Gastroesophageal sphincter (tissue), 4 donors: ENCODE data around the gene TCF25. TPM values are rescaled to one million over a fixed set of nuclear protein-coding genes. Genes with fewer than 3 reads are reported as not detected.

Experiments
- ATAC-seq: fragments of 150-250 bp; one replicate; pipeline ENCODE4 v1.9.1; 2016; ENCODE audit warnings: mild to moderate bottlenecking, moderate library complexity
- H3K27ac ChIP-seq, 4 donors: fragments of 200-600 bp; sonication (generic) in 3 of 4; 1 replicate in 3 of 4; 2 replicates in 1 of 4; pipeline ENCODE4 v1.5.1; 2016 to 2019
- H3K27me3 ChIP-seq: fragments of 200-600 bp; sonication (generic); one replicate; pipeline ENCODE4 v1.5.1; 2019
- H3K36me3 ChIP-seq, 2 donors: fragments of 200-600 bp; sonication (generic); one replicate each; pipeline ENCODE4 v1.5.1; 2019; ENCODE audit warnings: control low read depth in 1 of 2
- H3K4me1 ChIP-seq, 3 donors: fragments of 200-600 bp; sonication (generic); 1 replicate in 2 of 3; 2 replicates in 1 of 3; pipeline ENCODE4 v1.5.1; 2016 to 2019; ENCODE audit warnings: control low read depth in 2 of 3
- H3K4me3 ChIP-seq, 2 donors: fragments of 200-600 bp; sonication (generic); one replicate each; pipeline ENCODE4 v1.5.1; 2019; ENCODE audit warnings: mild to moderate bottlenecking in 1 of 2, moderate library complexity in 1 of 2
- H3K9me3 ChIP-seq, 3 donors: fragments of 200-600 bp; sonication (generic); one replicate each; pipeline ENCODE4 v1.5.1; 2017 to 2019; ENCODE audit warnings: control low read depth in 2 of 3
- CTCF ChIP-seq, 4 experiments: fragments of 200-600 bp in 2 of 4; fragments of 450-650 bp in 2 of 4; sonication (generic) in 1 of 4; IDR thresholded peaks; one replicate each; pipeline ENCODE4 v1.5.1; 2017 to 2019; ENCODE audit warnings: antibody characterized with exemption in 4 of 4, mild to moderate bottlenecking in 2 of 4, moderate library complexity in 2 of 4
- EP300 ChIP-seq: sonication (generic); formaldehyde crosslinking; IDR thresholded peaks from one replicate; pipeline ENCODE4 v1.6.1; 2017; ENCODE audit warnings: antibody characterized with exemption, mild to moderate bottlenecking
- POLR2A ChIP-seq, 2 donors: fragments of 450-650 bp; IDR thresholded peaks; one replicate each; pipeline ENCODE4 v1.6.1; 2017; ENCODE audit warnings: antibody characterized with exemption in 2 of 2, mild to moderate bottlenecking in 2 of 2, moderate library complexity in 1 of 2
- POLR2AphosphoS5 ChIP-seq: sonication (generic); formaldehyde crosslinking; IDR thresholded peaks from one replicate; pipeline ENCODE4 v1.6.1; 2017; ENCODE audit warnings: antibody characterized with exemption
- WGBS, 2 donors: methylation state at CpG; one replicate each; pipeline ENCODE4 v1.1.5; 2018; ENCODE audit warnings: low coverage in 1 of 2; 5-methylcytosine and 5-hydroxymethylcytosine counted together
- total RNA-seq, 4 donors: library from RNA; depleted of rRNA; stranded (reverse); fragments of >200 nt; gene quantifications; one replicate each; pipeline ENCODE4 v1.1.0, GENCODE V29; 2016

TCF25 gene
- total RNA-seq, 4 donors from 2014 or later, result 118 to 165 (median 134) TPM

GRCh38 chr16:89920723-89921122 lies 47.3 kb downstream of the TCF25 start:
- H3K4me3 ChIP-seq, result no peak overlapping the region
- ATAC-seq, result no peak
- TF ChIP-seq POLR2A (IDR thresholded peaks at IDR 0.05) (no peak), EP300 (no peak), CTCF (IDR thresholded peaks at IDR 0.05) (no peak), POLR2AphosphoS5 (no peak)
- peaks cover 0 to 69% (median 39%) of the 10 kb centered on the region in 3 donors for H3K4me1 ChIP-seq
- H3K36me3 ChIP-seq, result no peaks in the 10 kb centered on the region
- H3K9me3 ChIP-seq, result no peaks in the 10 kb centered on the region
- WGBS, 2 donors, result 46% methylated on average over 3 of the region's 6 CpGs; no CpG with 5 or more reads in 1 of the 2 donors
- H3K27ac ChIP-seq, result peak overlapping the region in 1 of 4 donors; percentile 84
- peaks cover 77% of the 10 kb centered on the region for H3K27me3 ChIP-seq

- Histone ChIP-seq H3K27ac (peak overlapping the region in 3 of 4 donors; percentile 76 to 87 (median 84)), H3K27me3 (peaks cover 82% of the 10 kb centered on the region), H3K4me1 (peaks cover 0 to 74% (median 44%) of the 10 kb centered on the region in 3 donors), H3K36me3 (no peaks in the 10 kb centered on the region), H3K4me3 (no peak overlapping the region), H3K9me3 (no peaks in the 10 kb centered on the region)
- TF ChIP-seq EP300 (no peak), POLR2A (IDR thresholded peaks at IDR 0.05) (no peak), CTCF (IDR thresholded peaks at IDR 0.05) (no peak), POLR2AphosphoS5 (no peak)
- 30% methylated on average over 2 of the region's 14 CpGs; no CpG with 5 or more reads in 1 of the 2 donors for WGBS, 2 donors
- no peak for ATAC-seq
Measured at GRCh38 chr16:89921131-89921701, 47.8 kb downstream of the TCF25 start.

- peaks cover 0 to 80% (median 46%) of the 10 kb centered on the region in 3 donors for H3K4me1 ChIP-seq
Measured at GRCh38 chr16:89921702-89922476, 48.5 kb downstream of the TCF25 start.

GRCh38 chr16:89922477-89922883 lies 49.1 kb downstream of the TCF25 start:
- H3K36me3 ChIP-seq, result no peaks in the 10 kb centered on the region
- peaks cover 95% of the 10 kb centered on the region for H3K27me3 ChIP-seq
- ATAC-seq, result peak; percentile 37
- WGBS, 2 donors, result 0% methylated on average over 1 of the region's 31 CpGs; no CpG with 5 or more reads in 1 of the 2 donors
- H3K9me3 ChIP-seq, result no peaks in the 10 kb centered on the region
- TF ChIP-seq POLR2A (IDR thresholded peaks at IDR 0.05) (peak in 1 of 2 donors; percentile 10), EP300 (no peak), CTCF (IDR thresholded peaks at IDR 0.05) (no peak), POLR2AphosphoS5 (no peak)
- H3K27ac ChIP-seq, result peak overlapping the region; percentile 10 to 87 (median 80)
- H3K4me3 ChIP-seq, result peak overlapping the region; percentile 40 to 59
- H3K4me1 ChIP-seq, result peaks cover 0 to 78% (median 43%) of the 10 kb centered on the region in 3 donors

More at GRCh38 chr16:89921702-89922476, 48.5 kb downstream of the TCF25 start:
- WGBS, 2 donors, result 0% methylated on average over 9 of the region's 22 CpGs; no CpG with 5 or more reads in 1 of the 2 donors
- H3K36me3 ChIP-seq, result no peaks in the 10 kb centered on the region
- TF ChIP-seq POLR2AphosphoS5 (peak; percentile 76), CTCF (IDR thresholded peaks at IDR 0.05) (no peak)
- H3K27me3 ChIP-seq, result peaks cover 89% of the 10 kb centered on the region
- peak overlapping the region in 3 of 4 donors; percentile 76 to 87 (median 84) for H3K27ac ChIP-seq
- peak overlapping the region; percentile 40 to 59 for H3K4me3 ChIP-seq
- H3K9me3 ChIP-seq, result no peaks in the 10 kb centered on the region
- ATAC-seq, result peak; percentile 60
